GM12878 (cell line): ENCODE data around the gene FN3K. TPM values are rescaled to one million over a fixed set of nuclear protein-coding genes. Genes with fewer than 3 reads are reported as not detected.

Experiments
- ATAC-seq: fragments of 200-7000 bp; cut with Tn5 transposase; 3 replicates; pipeline ENCODE4 v1.9.1; 2020; ENCODE audit warnings: mild to moderate bottlenecking, moderate library complexity
- BruUV-seq: library from RNA; stranded (reverse); fragments of 400-500 nt; replicated peaks from 2 replicates; lab custom pipeline; 2021; lab: Mats Ljungman, UMichigan
- CTCF ChIA-PET: fragments of 300-600 bp; sonication (Branson Sonifier 250); formaldehyde crosslinking; extraction: SDS; loops from one replicate; lab custom pipeline; 2021; ENCODE audit warnings: inconsistent platforms; lab: Yijun Ruan, JAX
- POLR2A ChIA-PET: fragments of 350-600 bp; formaldehyde crosslinking; extraction: SDS; loops from one replicate; lab custom pipeline; 2021; ENCODE audit warnings: inconsistent platforms; lab: Charles Lee
- RAD21 ChIA-PET: fragments of 300-600 bp; sonication (Branson Sonifier 250); formaldehyde crosslinking; loops from one replicate; lab custom pipeline; 2023; ENCODE audit warnings: antibody characterized with exemption; ENCODE audit not compliant: unreplicated experiment; lab: Charles Lee
- SMC1A ChIA-PET: fragments of 300-600 bp; sonication (Branson Sonifier 250); formaldehyde crosslinking; loops from one replicate; lab custom pipeline; 2023; ENCODE audit not compliant: unreplicated experiment, uncharacterized antibody; lab: Charles Lee
- DNase-seq: peaks from one replicate; pipeline ENCODE4 v3.0.0-alpha.2; 2011; ENCODE audit warnings: low read depth, low spot score
- FAIRE-seq: peaks from 3 replicates; lab custom pipeline; 2011; peaks lifted over from hg19 to GRCh38; lab: Jason Lieb, UNC
- H2AFZ ChIP-seq: 2 replicates; pipeline ENCODE4 v1.6.0; 2011; ENCODE audit warnings: low read depth, low read length, control low read depth; ENCODE audit not compliant: control insufficient read depth
- H3K27ac ChIP-seq: 2 replicates; pipeline ENCODE4 v1.5.1; 2011; ENCODE audit warnings: control low read depth; ENCODE audit not compliant: control insufficient read depth, insufficient read depth
- H3K27me3 ChIP-seq, 2 experiments: replicated peaks in 1 of 2; 2 replicates each; pipeline versions ENCODE4 v1.6.0 to v1.6.1; 2011; ENCODE audit warnings: low read length in 1 of 2; ENCODE audit not compliant: control insufficient read depth in 2 of 2, insufficient read depth in 2 of 2
- H3K36me3 ChIP-seq, 2 experiments: 2 replicates each; pipeline ENCODE4 v1.5.1; 2011; ENCODE audit warnings: low read length in 1 of 2; ENCODE audit not compliant: control insufficient read depth in 2 of 2, insufficient read depth in 2 of 2
- H3K4me1 ChIP-seq: 2 replicates; pipeline ENCODE4 v1.6.1; 2011; ENCODE audit warnings: mild to moderate bottlenecking, low read length, moderate library complexity, mixed read lengths; ENCODE audit not compliant: control insufficient read depth, insufficient read depth
- H3K4me2 ChIP-seq: 2 replicates; pipeline ENCODE4 v1.6.0; 2011; ENCODE audit warnings: control low read depth; ENCODE audit not compliant: control insufficient read depth, insufficient read depth
- H3K4me3 ChIP-seq: fragments of 200-600 bp; sonication (generic); 2 replicates; pipeline ENCODE4 v1.5.1; 2016
- H3K79me2 ChIP-seq: 2 replicates; pipeline ENCODE4 v1.6.0; 2011; ENCODE audit warnings: low read length; ENCODE audit not compliant: control insufficient read depth, insufficient read depth
- H3K9ac ChIP-seq: 2 replicates; pipeline ENCODE4 v1.8.0; 2011; ENCODE audit warnings: low read length, control low read depth, mixed read lengths; ENCODE audit not compliant: control insufficient read depth, insufficient read depth
- H3K9me3 ChIP-seq: replicated peaks from 3 replicates; pipeline ENCODE4 v1.5.1; 2011; ENCODE audit warnings: mild to moderate bottlenecking, low read length; ENCODE audit not compliant: control insufficient read depth, insufficient read depth
- H4K20me1 ChIP-seq: 2 replicates; pipeline ENCODE4 v1.6.0; 2011; ENCODE audit not compliant: control insufficient read depth, insufficient read depth
- GATAD2B ChIP-seq: fragments of 450-650 bp; conservative IDR thresholded peaks from 2 replicates; pipeline ENCODE4 v1.6.1; 2017; ENCODE audit warnings: low read depth, mild to moderate bottlenecking, moderate library complexity
- MEF2A ChIP-seq: IDR thresholded peaks from 2 replicates; pipeline ENCODE4 v1.6.1; 2011; ENCODE audit warnings: low read depth, mild to moderate bottlenecking, low read length, moderate library complexity; ENCODE audit not compliant: insufficient read depth
- NFIC ChIP-seq: IDR thresholded peaks from 2 replicates; pipeline ENCODE4 v1.6.1; 2012; ENCODE audit warnings: low read depth, mild to moderate bottlenecking, inconsistent platforms, low read length, moderate library complexity
- PAX8 ChIP-seq: fragments of 450-650 bp; IDR thresholded peaks from 2 replicates; pipeline ENCODE4 v1.6.1; 2017; ENCODE audit warnings: mild to moderate bottlenecking, moderate library complexity
- PKNOX1 ChIP-seq: fragments of 450-650 bp; IDR thresholded peaks from 2 replicates; pipeline ENCODE4 v1.6.1; 2016; ENCODE audit warnings: mild to moderate bottlenecking
- POLR2AphosphoS5 ChIP-seq: IDR thresholded peaks from 2 replicates; pipeline ENCODE4 v1.6.1; 2011; ENCODE audit warnings: mild to moderate bottlenecking, low read length, inconsistent platforms
- RAD51 ChIP-seq: fragments of 450-650 bp; IDR thresholded peaks from 2 replicates; pipeline ENCODE4 v1.6.1; 2016; ENCODE audit warnings: moderate library complexity, mild to moderate bottlenecking, inconsistent platforms
- RFX5 ChIP-seq: IDR thresholded peaks from 2 replicates; pipeline ENCODE4 v1.6.1; 2011; ENCODE audit warnings: low read depth, low read length, improper control_type of control experiment
- SMARCA5 ChIP-seq: fragments of 450-650 bp; IDR thresholded peaks from 2 replicates; pipeline ENCODE4 v1.6.1; 2017; ENCODE audit warnings: mild to moderate bottlenecking
- SMC3 ChIP-seq: IDR thresholded peaks from 2 replicates; pipeline ENCODE4 v1.6.1; 2011; ENCODE audit warnings: low read length, improper control_type of control experiment, borderline replicate concordance
- SP1 ChIP-seq: IDR thresholded peaks from one replicate; pipeline ENCODE4 v1.6.1; 2011; ENCODE audit warnings: low read depth, low read length
- SUPT20H ChIP-seq: IDR thresholded peaks from 2 replicates; pipeline ENCODE4 v1.6.1; 2011; ENCODE audit warnings: low read depth, mild to moderate bottlenecking, low read length, moderate library complexity, borderline replicate concordance; ENCODE audit not compliant: control insufficient read depth
- TARDBP ChIP-seq: IDR thresholded peaks from 2 replicates; pipeline ENCODE4 v1.6.1; 2016; ENCODE audit warnings: borderline replicate concordance
- WRNIP1 ChIP-seq: IDR thresholded peaks from 2 replicates; pipeline ENCODE4 v1.6.1; 2011; ENCODE audit warnings: low read depth, low read length, improper control_type of control experiment, borderline replicate concordance
- YBX1 ChIP-seq: fragments of 450-650 bp; IDR thresholded peaks from 2 replicates; pipeline ENCODE4 v1.6.1; 2016; ENCODE audit warnings: antibody characterized with exemption
- ZBTB11 ChIP-seq: fragments of 450-650 bp; formaldehyde crosslinking; IDR thresholded peaks from 2 replicates; pipeline ENCODE4 v1.5.0; 2022; ENCODE audit warnings: mild to moderate bottlenecking, missing genetic modification characterization
- ZNF274 ChIP-seq: IDR thresholded peaks from one replicate; pipeline ENCODE4 v1.8.0; 2011; ENCODE audit not compliant: insufficient read length, insufficient read depth
- ZNF687 ChIP-seq: fragments of 450-650 bp; IDR thresholded peaks from 2 replicates; pipeline ENCODE4 v1.6.1; 2017; ENCODE audit warnings: mild to moderate bottlenecking, moderate library complexity
- WGBS: methylation state at CpG from one replicate; pipeline ENCODE4 v1.1.6; 2016; ENCODE audit warnings: low lambda C conversion rate; ENCODE audit not compliant: insufficient replicate concordance, insufficient coverage; ENCODE audit errors: missing lambda C conversion rate; 5-methylcytosine and 5-hydroxymethylcytosine counted together
- in situ Hi-C: fragments of 300-500 bp; cut with MboI; formaldehyde crosslinking; loops from 9 replicates; pipeline ENCODE4 v1.14.3; 2018; ENCODE audit warnings: mixed read lengths
- intact Hi-C: fragments of 100-400 bp; cut with micrococcal nuclease; formaldehyde crosslinking; loops from one replicate; pipeline ENCODE4 v1.14.2; 2022; ENCODE audit not compliant: unreplicated experiment
- polyA plus RNA-seq, 11 experiments: library from polyadenylated mRNA; depleted of rRNA in 4 of 11; unstranded in 6 of 11; stranded (reverse) in 5 of 11; fragments of >200 nt; fragmentation: Nextera tagmentation in 4 of 11; fragmentation: Illumina TruSeq in 1 of 11; extraction: Ambion mirVana in 4 of 11; extraction: Trizol in 1 of 11; gene quantifications; 1 replicate in 1 of 11; 2 replicates in 10 of 11; pipeline versions ENCODE4 v1.2.1 to v1.2.3, GENCODE V29; 2011 to 2016; ENCODE audit warnings: inconsistent platforms in 2 of 11, missing spikeins in 2 of 11, low read depth in 1 of 11
- total RNA-seq, 4 experiments: library from RNA; depleted of rRNA in 3 of 4; stranded (reverse); fragments of >200 nt in 3 of 4; fragmentation: Illumina TruSeq in 1 of 4; extraction: Trizol in 1 of 4; gene quantifications; 2 replicates each; pipeline versions ENCODE4 v1.2.1 to v1.2.3, GENCODE V29; 2013 to 2021

FN3K gene
- total and polyA plus RNA-seq, 10 of the 15 experiments (the other 5 are each of a cell fraction or from before 2014, with no cell fraction given) = 0.08 to 0.51 (median 0.17) TPM; not detected in 7

- no TSS peak for BruUV-seq
- ATAC-seq = no peak
- ChIA-PET RAD21 (no interaction called here), CTCF (no interaction called here), POLR2A (no interaction called here)
- no peak for DNase-seq
- no peak for FAIRE-seq
- Histone ChIP-seq H3K27ac (no peak overlapping the region), H3K27me3 (no peaks in the 10 kb centered on the region), H3K4me2 (no peak overlapping the region), H3K36me3 (no peaks in the 10 kb centered on the region)
- intact Hi-C loops = no loop called here
- in situ Hi-C loops = no loop called here
- no peak for TF ChIP-seq SMARCA5
- no peak for TF ChIP-seq PAX8
- TF ChIP-seq ZNF687 = no peak
- TF ChIP-seq NFIC = no peak
- TF ChIP-seq RAD51 = no peak
- TF ChIP-seq POLR2AphosphoS5 = no peak
- TF ChIP-seq SMC3 = no peak
- no peak for TF ChIP-seq ZBTB11 (CRISPR knock-in tag)
- no peak for TF ChIP-seq YBX1
- no peak for TF ChIP-seq RFX5
- no peak for TF ChIP-seq WRNIP1
- TF ChIP-seq SP1 = no peak
- no peak for TF ChIP-seq PKNOX1
- TF ChIP-seq MEF2A = no peak
- TF ChIP-seq SUPT20H = no peak
- TF ChIP-seq GATAD2B = no peak
- TF ChIP-seq TARDBP = no peak
- no peak for TF ChIP-seq ZNF274
- TF ChIP-seq, all 136 proteins: peak for 0
- no peaks in the 10 kb centered on the region for H3K79me2 ChIP-seq
- no peak overlapping the region for H3K9ac ChIP-seq
- H3K4me1 ChIP-seq = no peaks in the 10 kb centered on the region
- WGBS = 58% methylated on average over 18 of the region's 18 CpGs
- H3K4me3 ChIP-seq = no peak overlapping the region
- H3K9me3 ChIP-seq = peaks cover 16% of the 10 kb centered on the region; the same call in 2 of the 3 replicates
- SMC1A ChIA-PET = interaction anchor here (0.8 kb wide), 1 partner anchor 138 kb away, joined by 3 read pairs; no protein-coding TSS in a partner anchor
- no peaks in the 10 kb centered on the region for H4K20me1 ChIP-seq
- no peak overlapping the region for H2AFZ ChIP-seq
Measured at GRCh38 chr17:82736511-82737185, 1.2 kb downstream of the FN3K start.
